Smooth muscle cell of the umbilical artery (primary cell): Measurements from ENCODE around the gene BTBD1. TPM values are rescaled to one million over a fixed set of nuclear protein-coding genes. Genes with fewer than 3 reads are reported as not detected.

ENCODE experiments used
- total RNA-seq: library from RNA; depleted of rRNA; stranded (reverse); fragments of >200 nt; gene quantifications from 2 replicates; pipeline ENCODE4 v1.2.3, GENCODE V29; 2014

Gene BTBD1
- 125 and 133 TPM in 2 replicates for total RNA-seq

DNA sequence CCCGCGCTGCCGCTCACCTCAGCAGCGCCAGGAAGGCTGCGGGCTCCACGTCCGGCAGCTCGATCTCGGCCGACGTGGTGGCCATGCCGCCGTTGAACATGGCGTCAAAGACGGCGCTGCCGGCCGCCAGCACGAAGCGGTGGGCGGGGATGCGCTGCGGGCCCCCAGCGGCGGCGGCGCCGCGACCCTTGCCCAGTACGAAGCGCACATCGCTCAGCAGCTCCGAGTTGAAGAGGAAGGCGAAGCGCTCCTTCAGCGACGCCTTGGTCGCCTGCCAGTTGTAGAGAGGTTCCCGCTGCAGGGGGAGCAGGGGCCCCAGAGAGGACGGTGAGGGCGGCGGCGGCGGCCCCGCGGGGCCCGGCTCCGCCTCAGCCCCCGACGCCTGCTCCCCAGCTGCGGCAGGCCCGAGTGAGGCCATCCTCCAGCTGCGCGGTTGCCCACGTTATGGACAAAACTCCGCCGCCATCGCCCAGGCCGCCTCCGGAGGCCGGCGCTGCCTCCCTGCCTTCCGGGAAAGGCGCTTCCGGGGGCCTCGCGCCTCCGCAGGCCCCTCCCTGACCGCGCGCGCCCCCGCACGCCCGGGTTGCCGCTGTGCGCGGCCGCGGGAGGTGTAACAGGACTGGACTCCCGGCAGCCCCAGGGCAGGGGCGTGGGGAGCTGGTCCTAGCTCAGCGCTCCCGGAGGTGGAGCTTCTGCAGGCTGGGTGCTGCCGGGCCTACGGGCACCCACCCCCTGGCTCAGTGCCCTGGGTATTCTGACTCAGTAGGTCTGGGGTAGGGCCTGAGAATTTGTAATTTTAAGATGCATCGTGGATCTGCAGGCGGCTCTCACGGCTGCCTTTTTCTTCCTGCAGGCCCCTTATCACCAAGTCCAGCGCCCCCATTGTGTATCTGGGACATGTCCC is at the start of gene BTBD1:
Gene BTBD1, minus strand, starts transcription at position 519 of the 904 bp plus-strand sequence. Its CDS starts 101 bp downstream, at position 418.

DNA sequence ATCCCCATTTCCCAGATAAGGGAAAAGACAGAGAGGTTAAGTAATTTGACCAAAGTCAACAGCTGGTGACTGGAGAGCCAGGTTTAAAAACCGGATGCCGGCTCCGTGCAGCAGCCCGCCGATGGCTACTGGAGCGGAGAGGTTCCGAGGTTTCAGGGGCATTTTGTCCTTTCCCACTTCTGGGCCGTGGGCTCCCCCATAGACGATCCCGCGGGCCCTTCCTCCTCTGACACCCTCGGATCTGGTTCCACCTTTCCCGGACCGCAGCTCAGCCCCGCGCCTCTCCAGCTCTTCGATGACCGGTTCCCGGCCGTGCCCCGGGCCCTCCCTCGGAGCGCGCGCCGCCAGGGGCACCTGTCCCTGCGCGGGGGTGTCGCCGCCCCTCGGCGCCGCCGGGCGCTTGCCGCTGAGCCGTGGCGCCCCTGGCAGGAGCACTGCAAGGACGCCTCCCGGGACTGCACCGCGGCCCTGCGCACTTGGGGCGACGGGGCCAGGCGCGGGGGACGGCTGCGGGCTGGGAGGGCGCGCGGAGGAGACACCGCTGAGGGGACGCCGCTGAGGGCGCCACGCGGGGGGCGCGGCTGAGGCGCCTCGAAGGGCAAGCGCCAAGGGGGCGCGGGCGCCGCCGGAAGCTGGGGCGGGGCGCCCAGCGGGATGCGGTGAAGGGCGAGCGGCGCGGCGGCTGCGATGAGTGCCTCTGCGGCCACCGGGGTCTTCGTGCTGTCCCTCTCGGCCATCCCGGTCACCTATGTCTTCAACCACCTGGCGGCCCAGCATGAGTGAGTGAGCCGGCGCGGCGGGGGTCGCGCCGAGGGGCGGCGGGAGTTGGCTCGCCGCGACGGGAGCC is 40.2 kb upstream of the BTBD1 start, which contains the start of gene TM6SF1:
Gene TM6SF1, plus strand, starts transcription at position 652 of the 847 bp plus-strand sequence. Its CDS starts 36 bp downstream, at position 688.

DNA sequence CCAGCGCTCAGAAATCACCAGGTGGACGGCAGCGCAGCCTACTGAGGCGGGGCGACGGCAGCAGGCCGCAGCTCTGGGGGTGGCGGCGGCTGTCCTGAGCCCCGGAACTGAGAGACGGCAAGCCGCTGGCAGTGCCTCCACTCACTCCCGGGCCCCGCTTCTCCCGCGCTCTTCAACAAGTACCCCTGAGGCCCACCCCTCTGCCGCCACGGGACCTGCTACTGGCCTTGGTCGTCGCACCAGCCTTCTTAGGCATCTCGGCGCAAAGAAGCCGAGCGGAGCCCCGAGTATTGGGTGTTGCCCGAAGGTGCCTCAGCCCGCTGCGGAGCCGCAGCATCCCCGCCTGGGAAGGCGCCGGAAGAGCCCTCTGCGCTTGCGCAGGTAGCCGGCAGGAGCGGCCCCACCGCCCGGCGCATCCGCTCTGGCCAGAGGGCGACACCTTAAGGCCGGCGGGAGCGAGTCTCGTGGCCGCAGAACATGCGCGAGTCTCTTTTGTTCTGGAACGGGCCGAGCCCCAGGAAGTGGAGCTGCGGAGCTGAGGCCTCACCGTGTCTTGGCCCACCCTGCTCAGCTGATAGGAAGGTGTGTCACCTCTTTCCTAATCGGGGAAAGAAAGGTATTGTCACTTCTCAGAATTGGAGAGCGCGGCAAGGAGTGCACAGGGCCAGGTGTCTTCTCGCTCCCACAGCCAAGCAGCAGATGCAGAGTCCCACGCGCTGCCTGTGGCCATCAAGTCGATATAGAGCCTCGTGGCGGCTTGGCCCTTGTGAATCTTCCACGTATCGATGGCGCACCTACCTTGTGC is 55.6 kb downstream of the BTBD1 start, which contains the start of gene C15orf40:
Gene C15orf40, minus strand, starts transcription at position 369 of the 805 bp plus-strand sequence. Its CDS starts 32 bp downstream, at position 337.

GRCh38 chr15:82985688-82986441 is 81.2 kb downstream of the BTBD1 start, which contains the start of gene RAMAC:
TSS of gene RAMAC (plus strand) at chr15:82986210. CDS start at chr15:82989019, 2,809 bp downstream.

Other genes with a start within 250 kb of the BTBD1 start
- gene HOMER2, start 114.5 kb downstream of the BTBD1 start, total RNA-seq: 3.9 and 6.4 TPM in 2 replicates
- 30.9 and 36.8 TPM in 2 replicates for gene RAMAC, start 81.0 kb downstream of the BTBD1 start, total RNA-seq
- gene C15orf40, start 55.6 kb downstream of the BTBD1 start, total RNA-seq: 5.9 and 6.6 TPM in 2 replicates
- gene TM6SF1, start 40.4 kb upstream of the BTBD1 start, total RNA-seq: 2.5 and 5.0 TPM in 2 replicates
- 58.5 and 114 TPM in 2 replicates for gene HDGFL3, start 140.6 kb upstream of the BTBD1 start, total RNA-seq
- gene BNC1, start 217.4 kb upstream of the BTBD1 start, total RNA-seq: 15.4 and 23.3 TPM in 2 replicates